ENCODE measurements around the gene SIN3B.

SIN3B gene

GRCh38 chr19:16824658-16825311 is 4.4 kb upstream of the SIN3B start:
- no peaks in the 10 kb centered on the region for H3K9me3 ChIP-seq (ENCODE audit: control insufficient read depth, insufficient read depth, low read length)
- no peak for TF ChIP-seq EZH2phosphoT487 (IDR thresholded peaks at IDR 0.05; ENCODE audit: borderline replicate concordance, low read length)
- no peaks in the 10 kb centered on the region for H3K9me2 ChIP-seq (replicated peaks; ENCODE audit: control insufficient read depth, low read length)
- H3K79me2 ChIP-seq (ENCODE audit: control insufficient read depth, low read length): peaks cover 5% of the 10 kb centered on the region
- no peak overlapping the region for H3K4me3 ChIP-seq (ENCODE audit: low read length)
- H3F3A ChIP-seq (ENCODE audit: control insufficient read depth, insufficient read depth): no peaks in the 10 kb centered on the region
- H3K27me3 ChIP-seq (ENCODE audit: control insufficient read depth, low read length): peaks cover 8% of the 10 kb centered on the region
- H3K4me2 ChIP-seq (ENCODE audit: low read length): no peak overlapping the region
- H3K36me3 ChIP-seq (ENCODE audit: control insufficient read depth, low read length): peaks cover 2% of the 10 kb centered on the region; the same call in 1 of the 2 replicates
- H4K20me1 ChIP-seq (ENCODE audit: control insufficient read depth, insufficient read depth, low read depth, low read length): no peaks in the 10 kb centered on the region
- H3K27ac ChIP-seq (ENCODE audit: low read depth, low read length): no peak overlapping the region
- H3K4me1 ChIP-seq (ENCODE audit: control insufficient read depth, low read length): peaks cover 12% of the 10 kb centered on the region

GRCh38 chr19:16825312-16826052 is 3.7 kb upstream of the SIN3B start:
- Histone ChIP-seq H3K27me3 (ENCODE audit: control insufficient read depth, low read length) (peaks cover 8% of the 10 kb centered on the region), H3K79me2 (ENCODE audit: control insufficient read depth, low read length) (peaks cover 12% of the 10 kb centered on the region), H3K9me2 (replicated peaks; ENCODE audit: control insufficient read depth, low read length) (no peaks in the 10 kb centered on the region), H3F3A (ENCODE audit: control insufficient read depth, insufficient read depth) (no peaks in the 10 kb centered on the region), H3K9me3 (ENCODE audit: control insufficient read depth, insufficient read depth, low read length) (no peaks in the 10 kb centered on the region), H3K36me3 (ENCODE audit: control insufficient read depth, low read length) (peaks cover 9% of the 10 kb centered on the region), H3K4me3 (ENCODE audit: low read length) (no peak overlapping the region), H4K20me1 (ENCODE audit: control insufficient read depth, insufficient read depth, low read depth, low read length) (no peaks in the 10 kb centered on the region), H3K27ac (ENCODE audit: low read depth, low read length) (no peak overlapping the region), H3K4me2 (ENCODE audit: low read length) (no peak overlapping the region), H3K4me1 (ENCODE audit: control insufficient read depth, low read length) (peaks cover 18% of the 10 kb centered on the region)
- TF ChIP-seq EZH2phosphoT487 (IDR thresholded peaks at IDR 0.05; ENCODE audit: borderline replicate concordance, low read length): no peak
- TF ChIP-seq CTCF (IDR thresholded peaks at IDR 0.05; ENCODE audit: low read depth, low read length, poor library complexity, severe bottlenecking): no peak

DNA sequence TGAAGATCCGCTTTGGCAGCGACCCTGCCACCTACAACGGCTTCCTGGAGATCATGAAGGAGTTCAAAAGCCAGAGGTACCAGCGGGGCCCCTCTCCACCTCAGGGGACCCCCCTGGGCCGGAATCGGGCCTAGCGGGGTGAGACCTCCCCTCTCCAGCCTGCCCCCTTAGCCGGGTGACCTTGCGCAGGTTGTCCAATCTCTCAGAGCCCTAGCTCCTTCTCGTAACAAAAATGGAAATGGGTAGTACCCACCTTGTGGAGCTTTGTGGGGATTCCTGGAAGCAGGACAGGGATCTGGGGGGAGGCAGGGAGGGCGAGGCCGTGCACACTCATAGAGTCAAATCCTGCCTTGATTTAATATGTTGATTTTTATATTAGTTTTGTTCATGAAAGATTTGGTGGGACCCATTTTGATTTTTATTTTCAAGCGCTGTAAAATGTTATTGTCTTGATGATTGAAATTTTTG is 658 bp downstream of the SIN3B start:
- no peaks in the 10 kb centered on the region for H3K9me2 ChIP-seq (replicated peaks; ENCODE audit: control insufficient read depth, low read length)
- H3K27ac ChIP-seq (ENCODE audit: low read depth, low read length): peak overlapping the region; percentile 17
- H3K36me3 ChIP-seq (ENCODE audit: control insufficient read depth, low read length): peaks cover 47% of the 10 kb centered on the region
- peaks cover 20% of the 10 kb centered on the region for H3F3A ChIP-seq (ENCODE audit: control insufficient read depth, insufficient read depth)
- H3K79me2 ChIP-seq (ENCODE audit: control insufficient read depth, low read length): peaks cover 33% of the 10 kb centered on the region
- H4K20me1 ChIP-seq (ENCODE audit: control insufficient read depth, insufficient read depth, low read depth, low read length): no peaks in the 10 kb centered on the region
- peaks cover 48% of the 10 kb centered on the region for H3K4me1 ChIP-seq (ENCODE audit: control insufficient read depth, low read length)
- no peak for TF ChIP-seq EZH2phosphoT487 (IDR thresholded peaks at IDR 0.05; ENCODE audit: borderline replicate concordance, low read length)
- no peak for TF ChIP-seq CTCF (IDR thresholded peaks at IDR 0.05; ENCODE audit: low read depth, low read length, poor library complexity, severe bottlenecking)
- peak overlapping the region; percentile 90 for H3K4me3 ChIP-seq (ENCODE audit: low read length)
- peak overlapping the region; percentile 85 for H3K4me2 ChIP-seq (ENCODE audit: low read length)
- no peaks in the 10 kb centered on the region for H3K9me3 ChIP-seq (ENCODE audit: control insufficient read depth, insufficient read depth, low read length)
- H3K27me3 ChIP-seq (ENCODE audit: control insufficient read depth, low read length): peaks cover 8% of the 10 kb centered on the region

- TF ChIP-seq EZH2phosphoT487 (IDR thresholded peaks at IDR 0.05; ENCODE audit: borderline replicate concordance, low read length) (no peak), CTCF (IDR thresholded peaks at IDR 0.05; ENCODE audit: low read depth, low read length, poor library complexity, severe bottlenecking) (no peak)
- Histone ChIP-seq H3F3A (ENCODE audit: control insufficient read depth, insufficient read depth) (peaks cover 20% of the 10 kb centered on the region), H3K9me3 (ENCODE audit: control insufficient read depth, insufficient read depth, low read length) (no peaks in the 10 kb centered on the region), H3K4me3 (ENCODE audit: low read length) (peak overlapping the region; percentile 90), H4K20me1 (ENCODE audit: control insufficient read depth, insufficient read depth, low read depth, low read length) (no peaks in the 10 kb centered on the region), H3K4me2 (ENCODE audit: low read length) (peak overlapping the region; percentile 85), H3K27ac (ENCODE audit: low read depth, low read length) (no peak overlapping the region), H3K9me2 (replicated peaks; ENCODE audit: control insufficient read depth, low read length) (no peaks in the 10 kb centered on the region), H3K36me3 (ENCODE audit: control insufficient read depth, low read length) (peaks cover 53% of the 10 kb centered on the region), H3K27me3 (ENCODE audit: control insufficient read depth, low read length) (peaks cover 1% of the 10 kb centered on the region), H3K4me1 (ENCODE audit: control insufficient read depth, low read length) (peaks cover 55% of the 10 kb centered on the region), H3K79me2 (ENCODE audit: control insufficient read depth, low read length) (peaks cover 37% of the 10 kb centered on the region)
Measured at GRCh38 chr19:16830679-16831078, 1.5 kb downstream of the SIN3B start.
